ENCODE measurements around the gene RBBP5. TPM values are rescaled to one million over a fixed set of nuclear protein-coding genes. Genes with fewer than 3 reads are reported as not detected.

The RBBP5 gene
- total and polyA plus RNA-seq, 2 donors (not counting 1 experiment from before 2014, with no cell fraction given): 6.8 to 18.5 TPM

DNA sequence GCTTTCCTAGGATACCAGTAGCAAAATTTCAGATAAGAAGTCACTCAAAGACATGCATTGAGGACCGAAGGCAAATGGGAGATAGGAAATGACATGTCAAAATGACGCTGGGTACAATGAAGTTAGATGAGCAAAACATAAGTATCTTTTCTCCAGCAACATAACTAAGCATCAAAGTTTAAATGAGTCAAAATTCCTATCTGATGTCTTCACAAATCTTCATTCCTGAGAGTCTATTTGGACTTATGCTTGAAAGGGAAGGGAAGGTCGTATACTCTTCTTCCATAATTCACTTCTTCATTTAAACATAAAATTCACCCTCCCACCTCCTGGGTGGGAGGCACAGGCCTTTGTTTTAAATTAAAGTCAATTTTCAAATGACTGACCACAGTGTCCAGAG is 33.4 kb downstream of the RBBP5 start:
- H3K27me3 Mint-ChIP-seq: no peaks in the 10 kb centered on the region
- Histone ChIP-seq H3K36me3 (replicated peaks in 1 of 2; ENCODE audit: control extremely low read depth in 1 of 2, control insufficient read depth in 1 of 2, extremely low read depth in 1 of 2, insufficient read depth in 2 of 2, low read length in 1 of 2) (peaks cover 11 to 81% of the 10 kb centered on the region in 2 experiments), H3K9me3 (ENCODE audit: control extremely low read depth in 1 of 3, control insufficient read depth in 2 of 3, insufficient read depth in 1 of 3, low read length in 2 of 3) (no peaks in the 10 kb centered on the region), H3K4me1 (ENCODE audit: control insufficient read depth in 2 of 2, insufficient read depth in 2 of 2, low read length in 2 of 2) (no peaks in the 10 kb centered on the region), H3K4me2 (replicated peaks; ENCODE audit: low read depth, low read length, poor library complexity, severe bottlenecking) (no peak overlapping the region), H3K27me3 (replicated peaks in 1 of 4; ENCODE audit: control extremely low read depth in 1 of 4, control insufficient read depth in 3 of 4, insufficient read depth in 4 of 4, low read length in 3 of 4) (no peaks in the 10 kb centered on the region), H3K4me3 (ENCODE audit: control extremely low read depth in 1 of 5, extremely low read depth in 1 of 5, insufficient read depth in 1 of 5, low read depth in 2 of 5, low read length in 4 of 5) (no peak overlapping the region), H3K9ac (ENCODE audit: low read length) (no peak overlapping the region), H2AFZ (ENCODE audit: insufficient read depth, low read depth, low read length, poor library complexity, severe bottlenecking) (no peak overlapping the region), H3K27ac (ENCODE audit: low read length in 2 of 2) (no peak overlapping the region), H3K79me2 (ENCODE audit: control insufficient read depth, insufficient read depth, low read length) (no peaks in the 10 kb centered on the region), H4K20me1 (ENCODE audit: control insufficient read depth, insufficient read depth, low read length, poor library complexity, severe bottlenecking) (no peaks in the 10 kb centered on the region)
- H3K4me3 Mint-ChIP-seq: no peak overlapping the region
- no peak for DNase-seq
- CTCF ChIA-PET: interaction anchor here (0.9 kb wide), 1 partner anchor 53 kb away, joined by 3 read pairs; no protein-coding TSS in a partner anchor
- intact Hi-C loops (cut with micrococcal nuclease): no loop called here
- no CpG with 5 or more reads among the region's 3 CpGs for WGBS (ENCODE audit: insufficient coverage)
- POLR2A ChIA-PET: no interaction called here
- H3K27ac Mint-ChIP-seq: no peak overlapping the region
- H3K9me3 Mint-ChIP-seq (ENCODE audit: insufficient read depth): no peaks in the 10 kb centered on the region
- TF ChIP-seq, protein P1, sequence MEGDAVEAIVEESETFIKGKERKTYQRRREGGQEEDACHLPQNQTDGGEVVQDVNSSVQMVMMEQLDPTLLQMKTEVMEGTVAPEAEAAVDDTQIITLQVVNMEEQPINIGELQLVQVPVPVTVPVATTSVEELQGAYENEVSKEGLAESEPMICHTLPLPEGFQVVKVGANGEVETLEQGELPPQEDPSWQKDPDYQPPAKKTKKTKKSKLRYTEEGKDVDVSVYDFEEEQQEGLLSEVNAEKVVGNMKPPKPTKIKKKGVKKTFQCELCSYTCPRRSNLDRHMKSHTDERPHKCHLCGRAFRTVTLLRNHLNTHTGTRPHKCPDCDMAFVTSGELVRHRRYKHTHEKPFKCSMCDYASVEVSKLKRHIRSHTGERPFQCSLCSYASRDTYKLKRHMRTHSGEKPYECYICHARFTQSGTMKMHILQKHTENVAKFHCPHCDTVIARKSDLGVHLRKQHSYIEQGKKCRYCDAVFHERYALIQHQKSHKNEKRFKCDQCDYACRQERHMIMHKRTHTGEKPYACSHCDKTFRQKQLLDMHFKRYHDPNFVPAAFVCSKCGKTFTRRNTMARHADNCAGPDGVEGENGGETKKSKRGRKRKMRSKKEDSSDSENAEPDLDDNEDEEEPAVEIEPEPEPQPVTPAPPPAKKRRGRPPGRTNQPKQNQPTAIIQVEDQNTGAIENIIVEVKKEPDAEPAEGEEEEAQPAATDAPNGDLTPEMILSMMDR (IDR thresholded peaks at IDR 0.05): no peak
- no peak for TF ChIP-seq EZH2 (IDR thresholded peaks at IDR 0.05; ENCODE audit: borderline replicate concordance, insufficient read depth, low read depth, low read length, poor library complexity, severe bottlenecking)
- no peaks in the 10 kb centered on the region for H3K4me1 Mint-ChIP-seq
- ATAC-seq (ENCODE audit: low read depth): no peak

DNA sequence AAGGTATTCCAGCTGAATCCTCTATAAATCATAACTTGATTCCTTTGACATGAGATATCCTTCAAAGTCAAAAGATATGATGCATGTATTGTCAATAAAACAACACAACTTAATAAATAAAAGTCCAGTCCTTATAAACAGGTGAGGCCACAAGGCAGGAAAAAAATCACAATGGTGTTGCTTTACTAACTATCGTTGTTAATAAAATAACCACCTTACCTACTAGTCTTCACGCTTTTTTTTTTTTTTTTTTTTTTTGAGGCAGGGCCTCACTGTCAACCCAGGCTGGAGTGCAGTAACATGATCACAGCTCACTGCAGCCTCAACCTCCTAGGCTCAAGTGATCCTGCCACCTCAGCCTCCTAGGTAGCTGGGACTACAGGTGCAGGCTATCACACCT is 37.4 kb downstream of the RBBP5 start, which contains the start of gene TMEM81:
Gene TMEM81, minus strand, starts transcription at position 101 of the 400 bp plus-strand sequence. CDS start 140 bp downstream, outside the sequence.
- ChIA-PET POLR2A (interaction anchor here (0.6 kb wide), 1 partner anchor 91 kb away, joined by 10 read pairs; no protein-coding TSS in a partner anchor), CTCF (no interaction called here)
- TF ChIP-seq, protein P1 (IDR thresholded peaks at IDR 0.05): no peak
- TF ChIP-seq EZH2 (IDR thresholded peaks at IDR 0.05; ENCODE audit: borderline replicate concordance, insufficient read depth, low read depth, low read length, poor library complexity, severe bottlenecking): no peak
- Histone ChIP-seq H3K4me1 (ENCODE audit: control insufficient read depth in 2 of 2, insufficient read depth in 2 of 2, low read length in 2 of 2) (no peaks in the 10 kb centered on the region), H3K36me3 (replicated peaks in 1 of 2; ENCODE audit: control extremely low read depth in 1 of 2, control insufficient read depth in 1 of 2, extremely low read depth in 1 of 2, insufficient read depth in 2 of 2, low read length in 1 of 2) (peaks cover 0 to 51% of the 10 kb centered on the region in 2 experiments), H2AFZ (ENCODE audit: insufficient read depth, low read depth, low read length, poor library complexity, severe bottlenecking) (no peak within 1 kb of the TSS), H4K20me1 (ENCODE audit: control insufficient read depth, insufficient read depth, low read length, poor library complexity, severe bottlenecking) (no peaks in the 10 kb centered on the region), H3K9ac (ENCODE audit: low read length) (no peak within 1 kb of the TSS), H3K79me2 (ENCODE audit: control insufficient read depth, insufficient read depth, low read length) (no peaks in the 10 kb centered on the region), H3K9me3 (ENCODE audit: control extremely low read depth in 1 of 3, control insufficient read depth in 2 of 3, insufficient read depth in 1 of 3, low read length in 2 of 3) (no peaks in the 10 kb centered on the region), H3K4me2 (replicated peaks; ENCODE audit: low read depth, low read length, poor library complexity, severe bottlenecking) (no peak within 1 kb of the TSS), H3K27ac (ENCODE audit: low read length in 2 of 2) (no peak within 1 kb of the TSS), H3K27me3 (replicated peaks in 1 of 4; ENCODE audit: control extremely low read depth in 1 of 4, control insufficient read depth in 3 of 4, insufficient read depth in 4 of 4, low read length in 3 of 4) (no peaks in the 10 kb centered on the region), H3K4me3 (ENCODE audit: control extremely low read depth in 1 of 5, extremely low read depth in 1 of 5, insufficient read depth in 1 of 5, low read depth in 2 of 5, low read length in 4 of 5) (no peak within 1 kb of the TSS)
- Mint-ChIP-seq H3K27me3 (no peaks in the 10 kb centered on the region), H3K4me1 (no peaks in the 10 kb centered on the region), H3K9me3 (ENCODE audit: insufficient read depth) (no peaks in the 10 kb centered on the region), H3K27ac (no peak within 1 kb of the TSS), H3K4me3 (no peak within 1 kb of the TSS)
- intact Hi-C loops (cut with micrococcal nuclease): no loop called here
- WGBS (ENCODE audit: insufficient coverage): no CpG with 5 or more reads among the region's 2 CpGs
- no peak for DNase-seq
- no peak for ATAC-seq (ENCODE audit: low read depth)

Measured in B cell (primary cell).